HG03521 (cell line): ENCODE data around the gene TTI1.
"Not testable (repeated sequence)": the region's sequence is repeated elsewhere in the genome, so short reads cannot be mapped to it uniquely, and the experiment has no call there.

Experiments used
- ATAC-seq: cut with Tn5 transposase; IDR thresholded peaks from one replicate; pipeline ENCODE4 v1.9.1; 2021; ENCODE audit warnings: mild to moderate bottlenecking, moderate library complexity; ENCODE audit not compliant: unreplicated experiment

TTI1 gene

GRCh38 chr20:38012332-38012731 is 20.9 kb downstream of the TTI1 start:
- ATAC-seq = no peak

GRCh38 chr20:38011696-38012095 is 21.6 kb downstream of the TTI1 start:
- ATAC-seq = no peak

GRCh38 chr20:38009416-38009815 is 23.8 kb downstream of the TTI1 start:
- ATAC-seq = not testable (repeated sequence)

- ATAC-seq = no peak
These were observed 24.9 kb downstream of the TTI1 start for GRCh38 chr20:38008233-38008944.

- ATAC-seq = no peak
These were observed 25.7 kb downstream of the TTI1 start for GRCh38 chr20:38007526-38007925.

- no peak for ATAC-seq
These were observed 27.4 kb downstream of the TTI1 start for GRCh38 chr20:38005903-38006302.

GRCh38 chr20:38004416-38004815 is 28.8 kb downstream of the TTI1 start:
- ATAC-seq = no peak

GRCh38 chr20:38002422-38002821 is 30.8 kb downstream of the TTI1 start:
- no peak for ATAC-seq

GRCh38 chr20:38001981-38002380 is 31.3 kb downstream of the TTI1 start:
- no peak for ATAC-seq

- ATAC-seq = no peak
These were observed 31.9 kb downstream of the TTI1 start for GRCh38 chr20:38001173-38001875.

GRCh38 chr20:38000293-38000692 is 33.0 kb downstream of the TTI1 start:
- no peak for ATAC-seq

- no peak for ATAC-seq
These were observed 33.6 kb downstream of the TTI1 start for GRCh38 chr20:37999526-38000263.

- no peak for ATAC-seq
These were observed 35.7 kb downstream of the TTI1 start for GRCh38 chr20:37997516-37997915.

- no peak for ATAC-seq
These were observed 37.2 kb downstream of the TTI1 start for GRCh38 chr20:37995856-37996605.

GRCh38 chr20:37994512-37994911 is 38.7 kb downstream of the TTI1 start:
- no peak for ATAC-seq

GRCh38 chr20:37992802-37993409 is 40.4 kb downstream of the TTI1 start:
- no peak for ATAC-seq

- ATAC-seq = no peak
These were observed 41.3 kb downstream of the TTI1 start for GRCh38 chr20:37991908-37992307.

- no peak for ATAC-seq
These were observed 41.9 kb downstream of the TTI1 start for GRCh38 chr20:37991157-37991866.

GRCh38 chr20:37990571-37991151 is 42.6 kb downstream of the TTI1 start:
- ATAC-seq = peak; percentile 85
